Neural progenitor cell (in vitro differentiated cells): ENCODE data around the gene PRDM16.

Experiments
- CTCF ChIP-seq: fragments of 200-600 bp; sonication (generic); IDR thresholded peaks from 2 replicates; pipeline ENCODE4 v1.5.1; 2017; ENCODE audit warnings: antibody characterized with exemption, mild to moderate bottlenecking
- EZH2 ChIP-seq: fragments of 200-600 bp; sonication (generic); IDR thresholded peaks from 2 replicates; pipeline ENCODE4 v1.6.1; 2017; ENCODE audit warnings: antibody characterized with exemption, mild to moderate bottlenecking, moderate library complexity
- EZH2phosphoT487 ChIP-seq: fragments of 200-600 bp; sonication (generic); IDR thresholded peaks from 2 replicates; pipeline ENCODE4 v1.6.1; 2017; ENCODE audit warnings: antibody characterized with exemption

- TF ChIP-seq CTCF, result no peak
- no peak for TF ChIP-seq EZH2
- TF ChIP-seq EZH2phosphoT487, result no peak
Observed at GRCh38 chr1:3324704-3325535, 255.9 kb downstream of the PRDM16 start.
